HCEC 1CT (cell line): Measurements from ENCODE around the gene LY6G5B.

Experiments
- DNase-seq: peaks from one replicate; pipeline ENCODE4 v3.0.0-alpha.2; 2017

LY6G5B gene

GRCh38 chr6:31663961-31664789, 5.6 kb upstream of the LY6G5B start:
- DNase-seq: peak; percentile 86

GRCh38 chr6:31664790-31665500, 4.8 kb upstream of the LY6G5B start, which contains the start of gene GPANK1:
TSS of gene GPANK1 (minus strand) at chr6:31664997. CDS start at chr6:31664478, 519 bp downstream.
- DNase-seq: peak; percentile 93

- peak; percentile 98 for DNase-seq
These were observed 4.1 kb upstream of the LY6G5B start, which contains the start of gene CSNK2B for GRCh38 chr6:31665501-31666336. TSS of gene CSNK2B (plus strand) at chr6:31666080. CDS start at chr6:31666832, 752 bp downstream.

GRCh38 chr6:31666337-31666965, 3.3 kb upstream of the LY6G5B start:
- DNase-seq: no peak

- no peak for DNase-seq
These were observed 6.6 kb downstream of the LY6G5B start for GRCh38 chr6:31676322-31676903.

- no peak for DNase-seq
These were observed 7.1 kb downstream of the LY6G5B start for GRCh38 chr6:31676904-31677303.

- DNase-seq: no peak
These were observed 8.2 kb downstream of the LY6G5B start for GRCh38 chr6:31677955-31678354.

- DNase-seq: peak; percentile 89
These were observed 10.7 kb downstream of the LY6G5B start, which contains the start of gene LY6G5C for GRCh38 chr6:31680226-31681134. TSS of gene LY6G5C (minus strand) at chr6:31681067. CDS start at chr6:31680373, 694 bp downstream.

GRCh38 chr6:31681135-31681671, 11.4 kb downstream of the LY6G5B start:
- DNase-seq: peak; percentile 47

- no peak for DNase-seq
These were observed 13.8 kb downstream of the LY6G5B start for GRCh38 chr6:31683591-31683990.

- no peak for DNase-seq
These were observed 16.7 kb downstream of the LY6G5B start for GRCh38 chr6:31686483-31686882.

GRCh38 chr6:31687321-31687720, 17.5 kb downstream of the LY6G5B start:
- no peak for DNase-seq

GRCh38 chr6:31687860-31688693, 18.3 kb downstream of the LY6G5B start:
- no peak for DNase-seq

- no peak for DNase-seq
These were observed 19.7 kb downstream of the LY6G5B start for GRCh38 chr6:31689249-31690110.

GRCh38 chr6:31690231-31691077, 20.7 kb downstream of the LY6G5B start:
- no peak for DNase-seq

- DNase-seq: no peak
These were observed 21.3 kb downstream of the LY6G5B start for GRCh38 chr6:31691078-31691463.

GRCh38 chr6:31691564-31692108, 21.9 kb downstream of the LY6G5B start:
- no peak for DNase-seq
